ENCODE measurements around the gene VHLL.
"Not testable (repeated sequence)": the region's sequence is repeated elsewhere in the genome, so short reads cannot be mapped to it uniquely, and the experiment has no call there.

Gene VHLL

GRCh38 chr1:156337888-156338179, 38.7 kb upstream of the VHLL start:
- peak overlapping the region; percentile 65 for H3K27ac ChIP-seq (ENCODE audit: low read depth, low read length)
- H2AFZ ChIP-seq (ENCODE audit: low read depth, low read length, severe bottlenecking), result peak overlapping the region; percentile 30
- peak overlapping the region; percentile 82 for H3K4me2 ChIP-seq (ENCODE audit: low read depth, low read length, poor library complexity, severe bottlenecking)
- H3K79me2 ChIP-seq (ENCODE audit: insufficient read depth, low read length), result peaks cover 48% of the 10 kb centered on the region
- peaks cover 18% of the 10 kb centered on the region; the same call in 1 of the 2 replicates for H4K20me1 ChIP-seq (ENCODE audit: low read depth, low read length)
- no peak for TF ChIP-seq CTCF (IDR thresholded peaks at IDR 0.05; ENCODE audit: insufficient read depth, low read length, poor library complexity, severe bottlenecking)
- TF ChIP-seq EZH2phosphoT487 (conservative IDR thresholded peaks at IDR 0.05; ENCODE audit: low read length), result no peak
- no peaks in the 10 kb centered on the region for H3K27me3 ChIP-seq (ENCODE audit: low read length)
- no peaks in the 10 kb centered on the region for H3K9me2 ChIP-seq (replicated peaks; ENCODE audit: insufficient read depth, low read length)
- H3K9me3 ChIP-seq (ENCODE audit: insufficient read depth, low read length), result no peaks in the 10 kb centered on the region
- H3F3A ChIP-seq (ENCODE audit: insufficient read depth), result peaks cover 10% of the 10 kb centered on the region; the same call in 1 of the 2 replicates
- peaks cover 22% of the 10 kb centered on the region for H3K36me3 ChIP-seq (ENCODE audit: low read length)
- peak overlapping the region; percentile 77 for H3K9ac ChIP-seq (ENCODE audit: low read length)
- H3K4me3 ChIP-seq (ENCODE audit: insufficient read depth, low read length, poor library complexity, severe bottlenecking), result peak overlapping the region; percentile 90

GRCh38 chr1:156337052-156337887, 38.2 kb upstream of the VHLL start:
- Histone ChIP-seq H3K9ac (ENCODE audit: low read length) (peak overlapping the region; percentile 77), H3K9me2 (replicated peaks; ENCODE audit: insufficient read depth, low read length) (no peaks in the 10 kb centered on the region), H4K20me1 (ENCODE audit: low read depth, low read length) (peaks cover 18% of the 10 kb centered on the region; the same call in 1 of the 2 replicates), H3K9me3 (ENCODE audit: insufficient read depth, low read length) (no peaks in the 10 kb centered on the region), H3K4me3 (ENCODE audit: insufficient read depth, low read length, poor library complexity, severe bottlenecking) (peak overlapping the region; percentile 90), H3K27ac (ENCODE audit: low read depth, low read length) (peak overlapping the region; percentile 65), H3K36me3 (ENCODE audit: low read length) (peaks cover 27% of the 10 kb centered on the region), H3K79me2 (ENCODE audit: insufficient read depth, low read length) (peaks cover 53% of the 10 kb centered on the region), H3F3A (ENCODE audit: insufficient read depth) (peaks cover 7% of the 10 kb centered on the region; the same call in 1 of the 2 replicates), H2AFZ (ENCODE audit: low read depth, low read length, severe bottlenecking) (peak overlapping the region; percentile 30), H3K27me3 (ENCODE audit: low read length) (no peaks in the 10 kb centered on the region), H3K4me2 (ENCODE audit: low read depth, low read length, poor library complexity, severe bottlenecking) (peak overlapping the region; percentile 82)
- no peak for TF ChIP-seq EZH2phosphoT487 (conservative IDR thresholded peaks at IDR 0.05; ENCODE audit: low read length)
- no peak for TF ChIP-seq CTCF (IDR thresholded peaks at IDR 0.05; ENCODE audit: insufficient read depth, low read length, poor library complexity, severe bottlenecking)

- Histone ChIP-seq H3K4me2 (ENCODE audit: low read depth, low read length, poor library complexity, severe bottlenecking) (peak overlapping the region; percentile 82), H3K27ac (ENCODE audit: low read depth, low read length) (no peak overlapping the region), H3F3A (ENCODE audit: insufficient read depth) (0 out of 2 replicates have a peak, but pooled peaks cover 5% of the 10 kb centered on the region), H3K36me3 (ENCODE audit: low read length) (peaks cover 31% of the 10 kb centered on the region), H3K9ac (ENCODE audit: low read length) (peak overlapping the region; percentile 77), H3K79me2 (ENCODE audit: insufficient read depth, low read length) (peaks cover 53% of the 10 kb centered on the region), H3K4me3 (ENCODE audit: insufficient read depth, low read length, poor library complexity, severe bottlenecking) (peak overlapping the region; percentile 90), H3K9me2 (replicated peaks; ENCODE audit: insufficient read depth, low read length) (no peaks in the 10 kb centered on the region), H3K27me3 (ENCODE audit: low read length) (no peaks in the 10 kb centered on the region), H3K9me3 (ENCODE audit: insufficient read depth, low read length) (no peaks in the 10 kb centered on the region), H2AFZ (ENCODE audit: low read depth, low read length, severe bottlenecking) (no peak overlapping the region), H4K20me1 (ENCODE audit: low read depth, low read length) (peaks cover 18% of the 10 kb centered on the region; the same call in 1 of the 2 replicates)
- peak; percentile 51 for TF ChIP-seq CTCF (IDR thresholded peaks at IDR 0.05; ENCODE audit: insufficient read depth, low read length, poor library complexity, severe bottlenecking)
- TF ChIP-seq EZH2phosphoT487 (conservative IDR thresholded peaks at IDR 0.05; ENCODE audit: low read length), result no peak
Measured at GRCh38 chr1:156336242-156336641, 37.1 kb upstream of the VHLL start.

GRCh38 chr1:156323179-156323578, 24.1 kb upstream of the VHLL start:
- not testable (repeated sequence) for H4K20me1 ChIP-seq (ENCODE audit: low read depth, low read length); H3K79me2 ChIP-seq (ENCODE audit: insufficient read depth, low read length); H3K27me3 ChIP-seq (ENCODE audit: low read length); H3F3A ChIP-seq (ENCODE audit: insufficient read depth); H3K4me2 ChIP-seq (ENCODE audit: low read depth, low read length, poor library complexity, severe bottlenecking); H2AFZ ChIP-seq (ENCODE audit: low read depth, low read length, severe bottlenecking); H3K27ac ChIP-seq (ENCODE audit: low read depth, low read length); H3K9me3 ChIP-seq (ENCODE audit: insufficient read depth, low read length); H3K9ac ChIP-seq (ENCODE audit: low read length); H3K9me2 ChIP-seq (replicated peaks; ENCODE audit: insufficient read depth, low read length); H3K4me3 ChIP-seq (ENCODE audit: insufficient read depth, low read length, poor library complexity, severe bottlenecking)
- peaks cover 30% of the 10 kb centered on the region for H3K36me3 ChIP-seq (ENCODE audit: low read length)

Measured in SU-DHL-6 (cell line).